HepG2 (cell line): Measurements from ENCODE around the gene XPO1. TPM values are rescaled to one million over a fixed set of nuclear protein-coding genes. Genes with fewer than 3 reads are reported as not detected.

Source experiments
- ASH2L ChIP-seq: fragments of 300-600, 200-600 bp; sonication (generic); IDR thresholded peaks from 2 replicates; pipeline ENCODE4 v1.7.0; 2017; ENCODE audit warnings: low read depth, mild to moderate bottlenecking, moderate library complexity, mixed read lengths, low read length; ENCODE audit not compliant: insufficient read length
- ATM ChIP-seq: fragments of 450-650 bp; IDR thresholded peaks from 2 replicates; pipeline ENCODE4 v1.7.1; 2017; ENCODE audit warnings: mild to moderate bottlenecking, borderline replicate concordance
- CBFB ChIP-seq: sonication (generic); formaldehyde crosslinking; IDR thresholded peaks from 2 replicates; pipeline ENCODE4 v1.4.0; 2020; ENCODE audit warnings: missing genetic modification reagents
- CEBPG ChIP-seq: IDR thresholded peaks from 2 replicates; pipeline ENCODE4 v1.6.1; 2016
- ERF ChIP-seq: IDR thresholded peaks from 2 replicates; pipeline ENCODE4 v1.6.1; 2018; ENCODE audit warnings: missing biosample characterization, missing genetic modification reagents
- FOXK1 ChIP-seq: sonication (generic); formaldehyde crosslinking; IDR thresholded peaks from 2 replicates; pipeline ENCODE4 v1.4.0; 2020; ENCODE audit warnings: low read depth, missing genetic modification reagents, borderline replicate concordance
- FOXP4 ChIP-seq: sonication (generic); formaldehyde crosslinking; IDR thresholded peaks from 2 replicates; pipeline ENCODE4 v1.4.0; 2020; ENCODE audit warnings: missing genetic modification reagents
- GLMP ChIP-seq: sonication (generic); formaldehyde crosslinking; IDR thresholded peaks from 2 replicates; pipeline ENCODE4 v1.9.0; 2021; ENCODE audit warnings: missing genetic modification reagents, mild to moderate bottlenecking, borderline replicate concordance
- HIVEP1 ChIP-seq: sonication (generic); formaldehyde crosslinking; IDR thresholded peaks from 2 replicates; pipeline ENCODE4 v1.4.0; 2020; ENCODE audit warnings: mild to moderate bottlenecking, missing genetic modification reagents
- HMGA1 ChIP-seq: sonication (generic); formaldehyde crosslinking; conservative IDR thresholded peaks from 2 replicates; pipeline ENCODE4 v1.4.0; 2020; ENCODE audit warnings: missing genetic modification reagents
- MIER3 ChIP-seq: IDR thresholded peaks from 2 replicates; pipeline ENCODE4 v1.6.1; 2016; ENCODE audit warnings: missing compliant biosample characterization, borderline replicate concordance
- MXD4 ChIP-seq: IDR thresholded peaks from 2 replicates; pipeline ENCODE4 v1.6.1; 2016; ENCODE audit warnings: mild to moderate bottlenecking, missing biosample characterization, missing genetic modification reagents
- RFX3 ChIP-seq: IDR thresholded peaks from 2 replicates; pipeline ENCODE4 v1.6.1; 2016; ENCODE audit warnings: missing biosample characterization, missing genetic modification reagents
- RXRB ChIP-seq: IDR thresholded peaks from 2 replicates; pipeline ENCODE4 v1.6.1; 2016; ENCODE audit warnings: borderline replicate concordance, missing genetic modification reagents, missing compliant biosample characterization
- SOX6 ChIP-seq, 2 experiments: fragments of 450-650 bp in 1 of 2; sonication (generic) in 1 of 2; formaldehyde crosslinking in 1 of 2; IDR thresholded peaks; 2 replicates each; pipeline versions ENCODE4 v1.4.0 to v1.6.1; 2017 to 2020; ENCODE audit warnings: antibody characterized with exemption in 1 of 2, mild to moderate bottlenecking in 1 of 2, missing genetic modification reagents in 1 of 2
- TBX2 ChIP-seq: sonication (generic); formaldehyde crosslinking; IDR thresholded peaks from 2 replicates; pipeline ENCODE4 v1.5.0; 2020; ENCODE audit warnings: missing genetic modification reagents, mild to moderate bottlenecking, borderline replicate concordance
- TCF12 ChIP-seq, 2 experiments: fragments of 450-650 bp in 1 of 2; sonication (generic) in 1 of 2; formaldehyde crosslinking in 1 of 2; IDR thresholded peaks; 2 replicates each; pipeline versions ENCODE4 v1.6.1 to v1.8.0; 2017 to 2022; ENCODE audit warnings: antibody characterized with exemption in 1 of 2, mild to moderate bottlenecking in 1 of 2, missing genetic modification reagents in 1 of 2, moderate library complexity in 1 of 2
- TEF ChIP-seq: sonication (generic); formaldehyde crosslinking; IDR thresholded peaks from 2 replicates; pipeline ENCODE4 v1.5.0; 2020; ENCODE audit warnings: missing genetic modification reagents
- THAP11 ChIP-seq: IDR thresholded peaks from 2 replicates; pipeline ENCODE4 v1.6.1; 2016; ENCODE audit warnings: missing biosample characterization, missing genetic modification reagents
- ZNF136 ChIP-seq: sonication (generic); formaldehyde crosslinking; IDR thresholded peaks from 2 replicates; pipeline ENCODE4 v1.8.1; 2022; ENCODE audit warnings: low read depth, mild to moderate bottlenecking, moderate library complexity, missing genetic modification reagents
- ZNF557 ChIP-seq: sonication (generic); formaldehyde crosslinking; IDR thresholded peaks from 2 replicates; pipeline ENCODE4 v1.4.0; 2020; ENCODE audit warnings: missing genetic modification reagents
- ZNF580 ChIP-seq: IDR thresholded peaks from 2 replicates; pipeline ENCODE4 v1.6.1; 2016; ENCODE audit warnings: low read depth, borderline replicate concordance
- ZNF629 ChIP-seq: sonication (generic); formaldehyde crosslinking; conservative IDR thresholded peaks from 2 replicates; pipeline ENCODE4 v1.5.0; 2020; ENCODE audit warnings: missing genetic modification reagents
- ZNF777 ChIP-seq: sonication (generic); formaldehyde crosslinking; IDR thresholded peaks from 2 replicates; pipeline ENCODE4 v1.4.0; 2020; ENCODE audit warnings: missing genetic modification reagents
- polyA plus RNA-seq, 8 experiments: library from polyadenylated mRNA; depleted of rRNA in 3 of 8; stranded (reverse) in 7 of 8; unstranded in 1 of 8; fragments of >200 nt; fragmentation: Illumina TruSeq in 4 of 8; extraction: Trizol in 4 of 8; gene quantifications; 2 replicates each; pipeline versions ENCODE4 v1.2.1 to v1.2.3, GENCODE V29; 2011 to 2016; ENCODE audit warnings: low read depth in 4 of 8, missing spikeins in 1 of 8, mixed read lengths in 1 of 8; ENCODE audit not compliant: insufficient read depth in 1 of 8
- total RNA-seq, 5 experiments: library from RNA; depleted of rRNA; stranded (reverse); fragments of >200 nt; fragmentation: Illumina TruSeq; extraction: Trizol; gene quantifications; 2 replicates each; pipeline ENCODE4 v1.2.3, GENCODE V29; 2016; ENCODE audit warnings: low read depth in 1 of 5

The XPO1 gene
- total and polyA plus RNA-seq, 2 of the 13 experiments (the other 11 are each of a cell fraction or from before 2014, with no cell fraction given) = 67.4 to 212 TPM

- TF ChIP-seq CBFB (CRISPR knock-in tag) = no peak
- no peak for TF ChIP-seq SOX6 (IDR thresholded peaks at IDR 0.05)
- TF ChIP-seq SOX6 (CRISPR knock-in tag; IDR thresholded peaks at IDR 0.05) = peak; percentile 44; the same call in 1 of the 2 replicates
- no peak for TF ChIP-seq ATM
- TF ChIP-seq FOXK1 (CRISPR knock-in tag) = 0 out of 2 replicates have a peak, but pooled peaks have one; percentile 30
- no peak for TF ChIP-seq FOXP4 (CRISPR knock-in tag)
- peak; percentile 55; the same call in 1 of the 2 replicates for TF ChIP-seq MXD4 (CRISPR knock-in tag)
- no peak for TF ChIP-seq ZNF777 (CRISPR knock-in tag)
- peak; percentile 78; the same call in 1 of the 2 replicates for TF ChIP-seq ERF (CRISPR knock-in tag)
- TF ChIP-seq ZNF580 = peak; percentile 65; the same call in 1 of the 2 replicates
- TF ChIP-seq MIER3 (CRISPR knock-in tag) = 0 out of 2 replicates have a peak, but pooled peaks have one; percentile 30
- 0 out of 2 replicates have a peak, but pooled peaks have one; percentile 45 for TF ChIP-seq ZNF557 (CRISPR knock-in tag)
- no peak for TF ChIP-seq HIVEP1 (CRISPR knock-in tag)
- peak; percentile 40; the same call in 1 of the 2 replicates for TF ChIP-seq RXRB
- TF ChIP-seq TEF = no peak
- no peak for TF ChIP-seq TCF12 (IDR thresholded peaks at IDR 0.05)
- TF ChIP-seq TCF12 (CRISPR knock-in tag; IDR thresholded peaks at IDR 0.05) = no peak
- peak; percentile 58 for TF ChIP-seq THAP11 (CRISPR knock-in tag)
- no peak for TF ChIP-seq HMGA1 (CRISPR knock-in tag)
- TF ChIP-seq TBX2 (CRISPR knock-in tag) = peak; percentile 70
- TF ChIP-seq ASH2L = peak; percentile 78
- TF ChIP-seq RFX3 (CRISPR knock-in tag) = 0 out of 2 replicates have a peak, but pooled peaks have one; percentile 17
- TF ChIP-seq GLMP (CRISPR knock-in tag) = no peak
- peak; percentile 52; the same call in 1 of the 2 replicates for TF ChIP-seq ZNF629 (CRISPR knock-in tag)
- no peak for TF ChIP-seq ZNF136 (CRISPR knock-in tag)
- peak; percentile 49 for TF ChIP-seq CEBPG
Observed at GRCh38 chr2:61443342-61444041, 94.7 kb downstream of the XPO1 start (continued).
